HG02588 (cell line): Measurements from ENCODE around the gene GALNS.
"Not testable (repeated sequence)": the region's sequence is repeated elsewhere in the genome, so short reads cannot be mapped to it uniquely, and the experiment has no call there.

Source experiments
- ATAC-seq: cut with Tn5 transposase; IDR thresholded peaks from one replicate; pipeline ENCODE4 v1.9.1; 2021; ENCODE audit warnings: mild to moderate bottlenecking, moderate library complexity; ENCODE audit not compliant: unreplicated experiment

The GALNS gene

GRCh38 chr16:88856828-88857727 lies at the start of gene GALNS, which contains the start of gene TRAPPC2L:
Gene GALNS, minus strand, starts transcription at chr16:88856947. Its CDS starts 70 bp downstream, at chr16:88856877.
Gene TRAPPC2L, plus strand, starts transcription at chr16:88857127. Its CDS starts 24 bp downstream, at chr16:88857151.
- peak; percentile 74 for ATAC-seq

- ATAC-seq: no peak
Measured at GRCh38 chr16:88906020-88906419, 49.3 kb upstream of the GALNS start.

DNA sequence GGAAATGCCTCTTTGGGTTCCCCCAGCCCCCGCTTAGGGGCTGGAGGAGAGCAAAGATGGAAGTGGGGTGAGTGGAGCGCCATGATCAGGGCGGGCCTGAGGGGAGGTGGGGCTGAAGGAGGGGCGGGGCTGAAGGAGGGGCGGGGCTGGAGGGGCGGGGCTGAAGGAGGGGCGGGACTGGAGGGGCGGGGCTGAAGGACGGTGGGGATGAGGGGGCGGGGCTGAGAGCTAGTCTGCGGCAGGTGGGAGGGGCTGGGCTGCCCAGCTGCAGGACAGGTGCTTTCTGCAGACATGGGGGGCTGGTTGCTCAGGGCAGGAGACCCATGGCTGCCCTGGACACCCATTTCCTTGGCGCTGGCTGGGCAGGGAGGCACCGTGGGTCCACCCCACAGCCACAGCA lies 48.8 kb upstream of the GALNS start:
- no peak for ATAC-seq

DNA sequence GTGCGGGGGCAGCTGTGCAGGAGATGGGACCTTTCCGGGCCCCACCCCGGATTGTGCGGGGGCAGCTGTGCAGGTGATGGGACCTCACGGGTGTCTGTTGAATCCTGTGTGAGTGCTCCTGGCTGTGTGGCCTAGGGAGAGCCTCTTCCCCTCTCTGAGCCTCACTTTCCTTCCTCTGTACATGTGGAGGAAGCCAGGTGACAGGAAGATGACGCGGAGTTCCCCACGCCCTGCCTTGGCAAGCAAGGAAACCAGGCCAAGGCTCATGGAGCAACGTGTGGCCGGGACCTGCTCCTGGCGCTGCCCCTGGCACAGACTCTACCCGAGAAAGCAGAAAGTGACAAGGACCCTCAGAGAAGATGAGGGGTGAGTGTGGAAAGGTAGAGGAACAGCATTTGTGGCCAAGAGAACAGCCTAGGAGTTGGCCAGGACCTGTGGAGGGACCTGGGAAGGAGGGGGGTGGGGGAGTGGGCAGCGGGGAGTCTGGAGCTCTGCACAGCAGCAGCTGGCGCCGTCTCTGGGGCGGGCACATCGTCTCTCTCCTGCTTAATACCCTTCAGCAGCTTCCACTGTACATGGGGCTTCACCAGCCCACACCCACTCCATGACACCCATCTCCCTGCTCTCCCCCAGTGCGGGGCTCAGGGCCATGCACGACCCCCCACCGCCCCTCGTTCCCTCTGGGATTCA lies 48.1 kb upstream of the GALNS start:
- ATAC-seq: no peak

DNA sequence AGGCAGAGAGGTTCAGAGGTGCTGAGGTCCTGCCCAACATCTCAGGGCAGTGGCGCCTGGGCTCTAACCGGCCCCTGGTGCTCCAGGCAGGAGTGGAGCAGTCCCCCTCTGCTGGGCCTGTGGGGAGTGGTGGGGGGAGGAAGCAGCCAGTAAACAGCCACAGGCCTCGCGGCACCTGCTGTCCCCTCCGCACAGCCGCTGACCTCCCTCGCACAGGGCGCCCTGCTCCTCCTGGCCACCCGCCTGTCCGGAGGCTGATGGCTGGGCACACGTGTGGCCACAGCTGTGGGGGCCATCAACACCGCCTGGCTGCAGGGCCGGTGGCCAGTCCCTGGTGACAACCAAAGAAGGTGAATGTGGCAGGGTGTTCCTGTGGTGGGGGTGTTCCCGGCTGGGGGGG lies 46.5 kb upstream of the GALNS start:
- ATAC-seq: no peak

- no peak for ATAC-seq
Measured at GRCh38 chr16:88902744-88903143, 46.0 kb upstream of the GALNS start.

- no peak for ATAC-seq
Measured at GRCh38 chr16:88901718-88902337, 45.1 kb upstream of the GALNS start.

GRCh38 chr16:88900662-88901052 lies 43.9 kb upstream of the GALNS start:
- ATAC-seq: no peak

- no peak for ATAC-seq
Measured at GRCh38 chr16:88899901-88900661, 43.3 kb upstream of the GALNS start.

- ATAC-seq: no peak
Measured at GRCh38 chr16:88897696-88898425, 41.1 kb upstream of the GALNS start.

DNA sequence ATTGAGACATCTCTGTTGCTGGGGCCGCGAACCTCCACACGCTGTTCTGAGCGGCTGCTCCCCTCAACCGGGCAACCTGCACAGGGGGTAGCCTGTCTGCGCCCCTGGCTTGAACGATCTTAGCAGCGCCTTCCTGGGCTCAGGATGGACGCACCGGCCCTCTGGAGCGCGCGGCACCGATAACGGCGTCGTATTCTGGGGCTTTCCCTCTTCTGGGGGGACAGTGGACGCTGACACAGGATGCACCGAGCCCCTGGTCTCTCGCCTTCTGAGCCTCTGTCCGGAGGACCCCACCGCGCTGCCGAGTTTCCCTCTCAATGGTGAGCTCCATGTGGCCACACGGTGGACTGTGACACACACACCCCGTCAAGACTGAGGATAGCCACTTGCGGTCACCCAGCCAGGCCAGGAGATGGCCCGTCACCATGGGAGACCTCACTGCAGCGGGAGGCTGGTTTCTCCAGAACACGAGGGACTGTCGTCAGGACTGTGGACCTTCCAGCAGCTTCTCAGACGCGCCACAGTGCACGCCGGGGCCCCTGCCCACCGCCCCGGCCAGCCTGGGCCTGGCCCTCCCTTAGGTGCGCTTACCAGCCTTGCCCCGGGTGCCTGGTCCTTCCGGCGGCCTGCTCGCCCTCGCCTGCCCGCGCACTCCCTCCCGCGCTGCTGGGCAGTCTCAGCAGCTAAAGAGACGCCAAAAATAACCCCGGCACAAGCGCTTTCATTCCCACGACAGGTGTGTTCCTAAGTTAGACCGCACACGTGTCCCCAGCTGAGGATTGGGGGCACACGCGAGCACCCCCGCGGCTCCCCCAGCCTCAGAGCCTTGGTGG lies 39.7 kb upstream of the GALNS start:
- ATAC-seq: no peak

DNA sequence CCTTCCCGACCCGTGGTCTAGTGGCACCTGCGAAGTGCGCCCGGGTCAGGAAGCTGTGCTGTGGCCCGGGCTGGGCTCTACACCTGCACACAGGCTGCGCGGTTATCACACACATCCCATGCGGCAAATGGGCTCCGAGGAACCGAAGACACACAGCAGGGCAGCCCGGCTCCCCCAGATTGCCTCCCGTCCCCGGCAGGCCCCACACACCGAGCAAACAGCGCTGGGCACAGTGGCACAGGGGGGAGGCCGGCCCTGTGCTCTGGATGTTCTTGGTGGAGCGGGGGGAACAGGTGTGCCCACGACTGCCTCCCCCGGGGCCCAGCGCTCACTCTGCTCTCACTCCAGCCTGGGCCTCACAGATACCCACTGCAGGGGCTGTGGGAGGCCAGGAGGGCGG lies 38.6 kb upstream of the GALNS start:
- no peak for ATAC-seq

DNA sequence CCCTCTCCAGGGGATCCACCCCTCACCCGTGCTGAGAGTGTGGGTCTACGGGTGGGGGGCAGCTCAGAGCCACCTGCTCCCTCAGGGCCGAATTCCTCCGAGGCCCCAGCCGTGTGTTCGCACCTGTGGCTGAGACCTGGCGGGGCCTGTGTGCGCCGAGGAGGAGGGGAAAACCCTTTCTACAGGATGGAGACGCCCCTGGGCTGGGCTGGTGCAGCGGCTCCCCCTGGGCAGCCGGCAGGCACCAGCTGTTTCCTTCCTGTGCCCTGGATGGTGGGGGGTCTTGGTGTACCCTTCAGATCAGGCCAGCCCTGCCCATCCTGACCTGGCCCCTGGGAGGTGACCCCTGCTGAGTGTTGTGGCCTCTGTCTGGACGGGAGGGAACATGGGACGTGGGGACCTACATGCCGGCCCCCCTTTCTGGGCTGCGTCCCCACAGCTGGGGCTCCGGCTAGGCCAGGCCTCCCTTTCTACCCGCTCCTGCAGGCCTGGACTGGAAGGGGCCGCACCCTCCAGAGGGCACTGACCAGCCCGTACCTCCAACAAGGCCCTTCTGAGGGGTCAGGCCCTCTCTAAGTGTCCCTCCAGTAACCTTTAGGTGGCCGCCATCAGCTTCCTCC lies 38.0 kb upstream of the GALNS start:
- no peak for ATAC-seq

DNA sequence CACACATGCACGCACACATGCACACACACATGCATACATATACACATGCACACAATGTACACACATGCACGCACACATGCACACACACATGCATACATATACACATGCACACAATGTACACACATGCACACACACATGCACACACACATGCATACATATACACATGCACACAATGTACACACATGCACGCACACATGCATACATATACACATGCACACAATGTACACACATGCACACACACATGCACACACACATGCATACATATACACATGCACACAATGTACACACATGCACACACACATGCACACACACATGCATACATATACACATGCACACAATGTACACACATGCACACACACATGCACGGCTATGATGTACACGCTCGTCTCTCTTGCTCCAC lies 37.5 kb upstream of the GALNS start:
- ATAC-seq: not testable (repeated sequence)

DNA sequence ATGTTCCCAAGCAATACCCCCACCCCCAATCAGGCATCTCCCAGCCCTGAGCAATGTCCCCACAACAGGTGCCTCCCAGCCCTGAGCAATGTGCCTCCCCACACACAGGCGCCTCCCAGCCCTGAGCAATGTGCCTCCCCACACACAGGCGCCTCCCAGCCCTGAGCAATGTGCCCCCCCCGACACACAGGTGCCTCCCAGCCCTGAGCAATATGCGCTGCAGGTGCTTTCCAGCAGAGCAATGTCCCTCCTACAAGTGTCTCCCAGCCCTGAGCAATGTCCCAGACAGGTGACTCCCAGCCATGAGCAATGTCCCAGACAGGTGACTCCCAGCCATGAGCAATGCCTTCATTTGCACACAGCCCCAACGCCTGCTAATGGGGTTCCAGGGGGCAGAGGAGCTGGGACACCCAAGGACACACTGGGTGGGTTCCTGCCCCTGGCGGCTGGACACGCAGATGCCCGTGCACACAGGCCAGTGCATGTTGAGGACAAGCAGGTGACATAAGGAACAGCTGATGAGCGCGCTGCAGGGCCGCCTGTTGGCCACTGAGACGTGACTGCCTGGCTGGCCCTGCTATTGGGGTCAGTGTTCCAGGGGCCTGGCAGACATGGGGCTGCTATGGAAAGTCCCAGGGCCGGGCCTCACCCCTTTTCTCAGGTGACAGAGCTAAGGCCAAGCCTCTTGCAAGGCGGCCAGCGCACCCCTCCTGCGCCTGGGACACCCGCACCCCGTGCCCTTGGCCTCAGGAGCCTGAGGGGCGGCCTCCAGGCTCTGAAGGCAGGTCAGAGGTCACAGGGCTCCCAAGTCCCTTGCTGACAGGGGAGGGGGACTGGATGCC lies 36.6 kb upstream of the GALNS start:
- no peak for ATAC-seq

- ATAC-seq: no peak
Measured at GRCh38 chr16:88892065-88892464, 35.3 kb upstream of the GALNS start.

GRCh38 chr16:88891083-88891482 lies 34.3 kb upstream of the GALNS start:
- no peak for ATAC-seq
